NCI-H2196 treated with DMSO at 0.1 percent for 48 hours (cell line): ENCODE measurements around the gene TDRD10.

Experiments used
- DNase-seq: peaks from one replicate; lab custom pipeline; 2025; ENCODE audit not compliant: unreplicated experiment; lab: John Stamatoyannopoulos, UW

The TDRD10 gene, protein sequence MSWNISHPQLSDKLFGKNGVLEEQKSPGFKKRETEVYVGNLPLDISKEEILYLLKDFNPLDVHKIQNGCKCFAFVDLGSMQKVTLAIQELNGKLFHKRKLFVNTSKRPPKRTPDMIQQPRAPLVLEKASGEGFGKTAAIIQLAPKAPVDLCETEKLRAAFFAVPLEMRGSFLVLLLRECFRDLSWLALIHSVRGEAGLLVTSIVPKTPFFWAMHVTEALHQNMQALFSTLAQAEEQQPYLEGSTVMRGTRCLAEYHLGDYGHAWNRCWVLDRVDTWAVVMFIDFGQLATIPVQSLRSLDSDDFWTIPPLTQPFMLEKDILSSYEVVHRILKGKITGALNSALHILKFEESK

DNA sequence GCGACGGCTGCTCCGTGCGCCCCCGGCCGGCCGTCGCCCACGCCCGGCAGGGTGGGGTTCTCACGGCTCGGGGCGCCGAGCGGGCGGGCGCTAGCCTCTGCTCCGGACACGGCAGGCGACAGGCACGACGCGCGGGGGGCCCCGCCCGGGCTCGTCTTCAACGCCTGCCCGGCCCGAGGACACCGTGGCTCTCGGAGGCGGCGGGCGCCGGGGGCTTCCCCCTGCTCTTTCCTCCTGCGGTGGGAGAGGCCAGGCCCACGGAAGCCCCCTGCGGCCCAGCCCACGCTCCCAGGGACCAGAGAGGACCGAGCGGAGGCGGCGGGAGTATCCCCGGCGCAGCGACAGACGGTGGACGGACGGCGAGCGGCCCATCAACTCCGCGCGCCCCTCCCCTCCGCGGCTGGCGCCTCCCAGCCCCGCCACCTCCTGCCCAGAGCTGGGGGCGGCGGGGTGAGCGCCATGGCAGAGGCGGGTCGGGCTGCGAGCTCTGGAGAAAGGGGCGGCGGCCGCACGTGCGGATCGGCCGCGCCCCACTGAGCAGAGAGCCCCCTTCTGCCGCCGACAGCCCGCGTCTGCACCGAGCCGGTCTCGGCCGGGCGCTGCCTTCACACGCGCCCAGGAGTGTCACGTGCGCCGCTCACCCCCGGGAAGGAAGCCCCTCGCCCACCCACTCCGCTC lies at the start of gene TDRD10, which contains the start of gene SHE:
TDRD10 (plus strand) TSS at position 154 of the 678 bp plus-strand sequence. CDS start 4,685 bp downstream, outside the sequence.
SHE (minus strand) TSS at position 347 of the 678 bp plus-strand sequence. CDS start 386 bp downstream, outside the sequence.
- DNase-seq = no peak

DNA sequence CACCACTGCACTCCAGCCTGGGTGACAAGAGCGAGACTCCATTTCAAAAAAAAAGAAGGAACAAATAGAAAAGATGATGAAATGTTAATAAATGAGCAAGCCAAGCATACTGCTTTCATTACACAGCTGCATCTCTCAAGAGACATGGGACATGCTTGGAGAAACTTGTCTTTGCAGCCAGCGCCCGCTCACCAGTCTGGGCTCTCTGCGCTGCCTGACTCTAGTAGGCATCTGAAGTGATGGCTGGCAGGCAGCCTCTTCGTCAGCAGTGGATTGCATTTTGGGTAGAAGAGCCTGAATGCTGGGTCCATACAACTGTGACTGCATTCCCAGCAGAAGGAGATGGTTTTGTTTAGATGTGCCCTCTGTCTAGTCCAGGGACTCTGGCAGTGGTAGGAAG lies 48.9 kb upstream of the TDRD10 start:
- no peak for DNase-seq

DNA sequence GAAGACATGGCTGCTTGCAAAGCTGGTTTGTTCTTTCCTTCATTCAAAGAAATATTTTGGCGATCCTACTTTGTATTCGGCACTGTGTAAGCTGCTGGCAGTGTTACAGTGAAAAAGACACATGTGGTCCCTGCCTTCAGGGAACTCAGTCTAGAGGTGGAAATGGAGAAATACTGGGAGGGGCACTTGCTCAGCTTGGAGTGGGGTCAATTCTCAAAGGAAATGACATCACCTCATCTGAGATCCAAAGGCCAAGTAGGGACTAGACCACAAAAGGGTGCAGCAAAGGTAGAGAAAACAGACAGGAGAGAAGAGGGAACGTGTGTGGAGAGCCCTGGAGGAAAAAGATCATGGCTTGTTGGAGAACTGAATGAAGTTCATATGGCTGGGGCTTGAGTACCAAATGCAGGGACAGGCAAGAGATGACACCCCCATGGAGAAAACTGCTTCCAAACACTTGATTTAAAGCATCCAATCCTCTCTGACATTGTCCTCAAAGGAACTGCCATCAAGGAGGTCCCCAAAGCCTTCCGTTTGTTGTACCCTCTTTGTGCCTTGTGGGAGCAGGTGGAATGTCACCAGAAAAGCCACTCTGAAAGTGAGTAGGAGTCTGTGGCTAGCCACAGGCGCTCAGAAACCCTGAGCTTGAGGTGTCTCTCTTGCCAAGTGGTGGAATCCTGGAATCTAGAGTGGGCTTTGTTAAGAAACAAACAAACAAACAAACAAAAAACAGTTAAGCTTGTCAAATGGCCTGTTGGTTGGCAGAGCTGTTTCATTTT lies 48.3 kb upstream of the TDRD10 start:
- DNase-seq = no peak

DNA sequence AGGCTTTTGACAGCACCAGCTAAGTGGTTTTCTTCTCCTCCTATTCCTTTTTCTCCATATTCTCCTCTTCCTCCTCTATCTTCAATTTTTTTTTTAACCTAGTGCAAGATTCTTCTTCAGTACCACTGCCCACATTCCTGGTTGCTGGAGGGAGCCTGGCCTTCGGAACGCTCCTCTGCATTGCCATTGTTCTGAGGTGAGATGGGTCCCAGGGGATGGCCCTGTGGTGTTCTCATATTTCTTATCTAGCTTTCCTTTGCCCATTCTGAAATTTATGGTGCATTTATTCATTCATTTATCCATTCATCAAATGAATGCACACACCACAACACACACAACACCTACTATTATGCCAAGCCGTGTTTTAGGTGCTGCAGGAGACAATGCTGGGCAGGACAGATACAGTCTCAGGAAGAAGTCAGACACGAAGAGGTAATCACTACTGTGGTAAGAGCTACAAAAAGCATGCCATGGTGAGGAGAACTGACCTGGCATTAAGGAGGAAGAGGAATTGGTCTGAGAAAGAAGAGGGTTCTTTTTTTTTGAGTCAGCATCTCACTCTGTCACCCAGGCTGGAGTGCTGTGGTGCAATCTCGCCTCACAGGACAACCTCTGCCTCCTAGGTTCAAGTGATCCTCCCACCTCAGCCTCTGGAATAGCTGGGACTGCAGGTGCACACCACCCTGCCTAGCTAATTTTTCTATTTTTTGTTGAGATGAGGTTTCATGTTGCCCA lies 47.5 kb upstream of the TDRD10 start:
- DNase-seq = no peak

DNA sequence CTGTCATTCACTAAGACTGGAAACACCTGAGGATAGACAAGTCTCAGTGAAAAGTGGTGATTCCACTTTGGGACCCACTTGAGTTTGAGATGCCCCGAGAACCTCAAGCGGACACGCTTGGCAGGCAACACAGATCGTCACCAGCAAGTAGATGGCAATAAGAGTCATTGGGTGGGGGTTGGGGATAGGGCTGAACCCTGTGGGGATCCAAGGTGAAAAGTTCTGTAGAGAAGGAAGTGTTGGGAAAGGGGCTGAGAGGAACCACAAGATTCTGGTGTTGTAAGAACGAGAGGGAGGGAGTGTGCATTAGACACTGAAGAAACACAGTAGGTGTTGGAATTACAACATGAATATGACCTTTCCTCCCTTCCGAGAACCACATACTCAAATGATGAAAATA lies 45.4 kb upstream of the TDRD10 start:
- no peak for DNase-seq

DNA sequence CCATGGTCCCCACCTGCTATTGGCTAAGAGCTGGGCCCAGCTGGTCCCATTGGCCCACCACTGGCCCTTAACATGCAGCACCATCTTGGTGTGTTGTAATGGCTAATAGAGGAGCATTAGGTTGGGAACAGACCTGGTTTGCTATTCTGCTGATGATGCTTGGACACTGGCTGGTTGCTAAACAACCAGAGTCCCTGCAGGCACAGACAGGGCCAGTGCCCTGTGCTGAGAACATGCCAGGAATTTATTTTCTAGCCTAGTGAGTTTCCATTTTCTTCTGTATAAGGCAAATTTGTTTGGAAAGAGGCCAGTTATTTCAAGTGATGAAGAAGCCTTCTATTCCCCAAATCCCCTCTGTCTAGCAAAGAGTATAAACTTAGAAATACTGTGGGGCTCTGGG lies 42.9 kb upstream of the TDRD10 start:
- DNase-seq = no peak

DNA sequence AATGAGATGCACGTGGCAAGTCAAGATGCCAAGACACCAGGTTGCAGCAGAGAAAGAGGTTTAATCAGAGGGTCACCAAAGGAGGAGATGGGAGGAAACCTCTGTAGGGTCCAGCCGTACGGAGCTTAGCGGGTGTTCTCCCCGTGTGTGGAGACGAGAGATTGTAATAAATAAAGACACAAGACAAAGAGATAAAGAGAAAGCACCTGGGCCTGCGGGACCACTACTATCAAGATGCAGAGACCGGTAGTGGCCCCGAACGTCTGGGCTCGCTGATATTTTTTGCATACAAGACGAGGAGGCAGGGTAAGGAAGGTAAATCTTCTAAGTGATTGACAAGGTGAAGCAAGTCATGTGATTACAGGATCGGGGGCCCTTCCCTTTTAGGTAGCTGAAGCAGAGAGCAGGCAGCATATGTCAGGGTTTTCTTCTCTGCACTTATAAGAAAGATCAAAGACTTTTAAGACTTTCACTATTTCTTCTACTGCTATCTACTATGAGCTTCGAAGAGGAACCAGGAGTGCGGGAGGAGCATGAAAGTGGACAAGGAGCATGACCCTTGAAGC lies 41.2 kb upstream of the TDRD10 start:
- DNase-seq = no peak

DNA sequence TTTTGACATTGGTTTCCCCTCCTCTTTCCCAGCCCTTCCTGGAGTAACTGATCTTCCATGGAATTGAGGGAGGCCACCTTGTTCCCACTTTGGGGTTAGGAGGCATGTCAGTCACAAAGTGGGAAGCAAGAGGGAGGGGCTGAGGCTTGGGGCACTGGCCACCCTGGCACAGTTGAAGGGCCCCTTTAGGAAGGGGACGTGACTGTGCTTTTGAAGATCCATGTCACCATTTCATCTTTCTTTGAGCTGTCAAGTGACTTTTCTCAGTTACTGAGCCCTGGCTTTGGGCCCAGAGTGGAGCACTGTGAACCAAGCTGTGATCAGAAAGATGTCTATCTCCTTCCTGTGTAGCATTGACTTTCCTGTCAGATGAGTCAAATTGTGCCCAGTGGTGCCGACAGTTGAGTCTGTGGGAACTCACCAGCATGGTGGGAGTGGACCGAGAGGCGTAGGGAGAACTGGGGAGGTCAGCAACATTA lies 38.5 kb upstream of the TDRD10 start:
- DNase-seq = no peak

DNA sequence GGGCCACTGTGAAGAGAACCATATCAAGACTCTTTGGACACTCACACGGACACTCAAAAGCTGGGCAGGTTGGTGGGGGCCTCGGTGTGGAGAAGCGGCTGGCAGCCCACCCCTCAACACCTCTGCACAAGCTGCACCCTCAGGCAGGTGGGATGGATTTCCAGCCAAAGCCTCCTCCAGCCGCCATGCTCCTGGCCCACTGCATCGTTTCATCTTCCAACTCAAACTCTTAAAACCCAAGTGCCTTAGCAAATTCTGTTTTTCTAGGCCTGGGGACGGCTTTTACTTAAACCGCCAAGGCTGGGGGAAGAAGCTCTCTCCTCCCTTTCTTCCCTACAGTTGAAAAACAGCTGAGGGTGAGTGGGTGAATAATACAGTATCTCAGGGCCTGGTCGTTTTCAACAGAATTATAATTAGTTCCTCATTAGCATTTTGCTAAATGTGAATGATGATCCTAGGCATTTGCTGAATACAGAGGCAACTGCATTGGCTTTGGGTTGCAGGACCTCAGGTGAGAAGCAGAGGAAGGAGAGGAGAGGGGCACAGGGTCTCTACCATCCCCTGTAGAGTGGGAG lies 36.3 kb upstream of the TDRD10 start:
- DNase-seq = no peak

DNA sequence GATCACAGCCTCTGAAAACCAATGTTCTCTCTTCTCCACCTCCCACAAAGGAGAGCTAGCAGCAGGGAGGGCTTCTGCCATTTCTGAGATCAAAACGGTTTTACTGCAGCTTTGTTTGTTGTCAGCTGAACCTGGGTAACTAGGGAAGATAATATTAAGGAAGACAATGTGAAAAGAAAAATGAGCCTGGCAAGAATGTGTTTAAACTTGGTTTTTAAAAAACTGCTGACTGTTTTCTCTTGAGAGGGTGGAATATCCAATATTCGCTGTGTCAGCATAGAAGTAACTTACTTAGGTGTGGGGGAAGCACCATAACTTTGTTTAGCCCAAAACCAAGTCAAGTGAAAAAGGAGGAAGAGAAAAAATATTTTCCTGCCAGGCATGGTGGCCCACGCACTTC lies 35.8 kb upstream of the TDRD10 start:
- no peak for DNase-seq

DNA sequence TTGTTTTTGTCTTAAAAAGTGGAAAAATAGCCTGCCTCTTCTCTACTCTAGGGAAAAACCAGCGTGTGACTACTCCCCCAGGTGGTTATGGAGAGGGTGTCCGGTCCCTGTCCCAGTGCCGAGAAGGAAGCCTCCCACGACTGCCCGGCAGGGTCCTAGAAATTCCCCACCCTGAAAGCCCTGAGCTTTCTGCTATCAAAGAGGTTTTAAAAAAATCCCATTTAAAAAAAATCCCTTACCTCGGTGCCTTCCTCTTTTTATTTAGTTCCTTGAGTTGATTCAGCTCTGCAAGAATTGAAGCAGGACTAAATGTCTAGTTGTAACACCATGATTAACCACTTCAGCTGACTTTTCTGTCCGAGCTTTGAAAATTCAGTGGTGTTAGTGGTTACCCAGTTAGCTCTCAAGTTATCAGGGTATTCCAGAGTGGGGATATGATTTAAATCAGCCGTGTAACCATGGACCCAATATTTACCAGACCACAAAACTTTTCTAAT lies 35.0 kb upstream of the TDRD10 start:
- DNase-seq = no peak

DNA sequence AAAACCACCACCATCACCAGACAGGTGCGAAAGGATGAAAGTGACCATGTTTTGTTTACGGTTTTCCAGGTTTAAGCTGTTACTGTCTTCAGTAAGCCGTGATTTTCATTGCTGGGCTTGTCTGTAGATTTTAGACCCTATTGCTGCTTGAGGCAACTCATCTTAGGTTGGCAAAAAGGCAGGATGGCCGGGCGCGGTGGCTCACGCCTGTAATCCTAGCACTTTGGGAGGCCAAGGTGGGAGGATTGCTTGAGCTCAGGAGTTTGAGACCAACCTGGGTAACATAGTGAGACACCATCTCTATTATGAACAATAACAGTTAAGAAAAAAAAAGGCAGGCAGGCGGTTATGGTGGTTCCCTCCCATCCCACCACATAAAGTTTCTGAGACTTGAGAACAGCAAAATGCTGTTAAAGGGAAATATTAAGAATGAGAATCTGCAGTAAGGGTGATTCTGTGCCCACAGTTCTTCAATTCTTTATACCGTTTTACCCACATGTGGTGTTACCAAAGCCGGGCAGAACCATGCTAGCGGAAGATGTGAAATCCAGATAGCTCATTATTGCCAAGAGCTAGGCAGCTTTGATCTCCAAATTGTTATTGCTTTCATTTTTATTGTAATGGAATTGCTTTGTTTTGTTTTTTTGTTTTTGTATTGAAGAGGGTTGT lies 34.5 kb upstream of the TDRD10 start:
- no peak for DNase-seq

DNA sequence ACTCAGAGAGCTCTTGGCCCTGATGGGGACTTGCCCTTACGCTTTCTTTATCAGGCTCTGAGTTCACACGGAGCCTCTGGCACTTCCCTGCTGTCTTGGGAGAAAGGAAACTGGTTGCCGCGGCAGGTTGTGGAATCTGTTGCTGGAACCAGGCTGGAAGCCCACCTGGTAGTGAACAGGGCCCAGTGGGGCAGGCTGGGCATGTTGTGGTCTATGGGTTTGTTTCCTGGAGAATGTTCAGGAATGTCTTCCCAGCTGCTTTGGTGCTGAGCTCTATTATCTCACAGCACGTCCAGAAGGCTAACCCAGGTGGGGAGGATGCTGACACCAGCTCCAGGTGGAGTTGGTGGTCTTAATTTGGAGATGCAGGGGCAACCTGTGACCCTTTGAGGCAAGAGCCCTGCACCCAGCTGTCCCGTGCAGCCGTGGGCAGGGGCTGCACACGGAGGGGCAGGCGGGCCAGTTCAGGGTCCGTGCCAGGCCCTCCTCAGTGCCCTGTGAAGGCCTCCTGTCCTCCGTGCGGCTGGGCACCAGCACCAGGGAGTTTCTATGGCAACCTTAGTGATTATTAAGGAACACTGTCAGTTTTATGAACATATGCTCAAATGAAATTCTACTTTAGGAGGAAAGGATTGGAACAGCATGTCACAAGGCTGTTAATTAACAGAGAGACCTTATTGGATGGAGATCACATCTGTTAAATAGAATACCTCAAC lies 33.3 kb upstream of the TDRD10 start:
- DNase-seq = no peak

DNA sequence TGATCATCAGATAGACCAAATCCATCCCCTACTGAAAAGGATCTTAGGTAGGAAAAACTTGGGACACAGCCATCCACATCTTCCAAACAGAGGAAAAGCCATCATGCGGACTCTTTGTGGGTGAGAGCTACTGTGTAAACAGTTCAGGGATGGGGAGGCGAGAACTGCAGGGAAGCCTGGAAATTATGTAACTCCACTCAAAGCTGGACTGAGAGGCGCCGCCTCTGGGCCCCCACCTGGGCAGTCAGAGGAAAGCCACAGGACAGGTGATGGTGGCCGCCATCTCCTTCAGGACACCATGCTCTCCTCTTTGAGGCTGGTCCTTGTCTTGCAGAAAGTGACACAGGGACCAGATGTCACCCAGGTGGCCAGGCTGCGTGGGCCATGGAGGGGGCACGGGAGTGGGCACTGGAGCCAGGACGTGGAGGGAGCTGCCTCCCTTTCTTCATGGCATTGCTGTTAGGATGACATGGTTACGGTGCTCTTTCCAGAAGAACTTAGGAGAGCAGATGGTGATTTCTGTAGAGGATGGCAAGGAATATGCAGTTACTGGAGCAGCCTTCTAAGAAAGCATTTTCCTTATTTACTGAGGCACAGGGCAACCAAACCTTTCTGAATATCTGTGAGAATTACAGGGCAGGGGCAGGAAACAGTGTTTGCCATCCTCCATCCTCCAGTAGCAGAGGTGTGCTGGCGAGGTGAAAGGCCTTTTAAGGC lies 32.0 kb upstream of the TDRD10 start:
- DNase-seq = no peak

DNA sequence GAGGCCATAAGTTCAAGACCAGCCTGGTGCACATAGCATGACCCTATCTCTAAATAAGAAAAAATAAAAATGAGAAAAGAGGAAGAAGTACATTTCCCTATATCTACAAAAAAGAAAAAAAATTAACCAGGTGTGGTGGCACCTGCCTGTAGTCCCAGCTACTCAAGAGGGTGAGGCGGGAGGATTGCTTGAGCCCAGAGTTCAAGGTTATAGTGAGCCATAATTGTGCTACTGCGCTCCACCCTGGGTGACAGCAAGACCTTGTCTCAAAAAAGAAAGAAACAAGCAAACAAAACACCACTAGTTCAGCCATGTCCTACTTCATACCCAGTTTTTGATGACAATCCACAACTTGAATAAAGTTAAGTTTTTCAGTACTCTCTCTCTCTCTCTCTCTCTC lies 30.7 kb upstream of the TDRD10 start:
- DNase-seq = no peak

DNA sequence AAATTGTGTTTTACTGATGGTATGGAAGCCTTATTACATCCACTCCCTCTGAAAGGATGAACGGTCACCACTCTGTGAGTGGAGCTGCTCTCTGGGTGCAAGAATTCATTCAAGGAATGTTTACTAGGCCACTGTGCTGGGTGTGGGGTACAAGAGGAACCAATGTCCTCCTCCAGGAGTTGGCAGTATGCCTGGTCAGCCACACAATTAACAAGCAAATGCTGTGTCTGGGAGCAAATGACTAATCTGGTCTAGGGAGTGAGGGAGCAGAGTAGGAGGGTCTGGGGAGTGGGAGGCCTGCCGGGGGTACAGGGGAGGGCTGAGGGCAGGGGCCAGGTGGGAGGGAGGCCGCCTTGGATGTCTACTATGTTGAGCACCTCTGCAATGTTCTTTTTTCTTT lies 27.2 kb upstream of the TDRD10 start:
- no peak for DNase-seq

DNA sequence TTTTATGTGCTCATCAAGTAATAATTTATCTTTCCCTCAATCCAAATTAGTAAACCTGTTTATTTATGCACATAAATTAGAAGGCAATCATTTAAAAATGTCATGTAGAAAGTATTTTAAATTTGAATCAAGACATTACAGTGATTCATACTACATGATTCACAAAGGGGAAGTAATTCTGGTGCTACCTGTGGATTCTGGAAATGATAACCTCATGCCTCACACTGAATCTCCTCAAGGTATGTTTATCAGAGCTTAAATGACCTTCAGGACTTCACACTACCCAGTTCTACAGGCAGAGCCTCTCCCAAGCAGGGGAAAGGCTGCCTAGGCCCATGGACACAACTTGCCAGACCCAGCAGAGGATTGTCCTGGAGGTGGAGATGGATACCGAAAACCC lies 25.2 kb upstream of the TDRD10 start:
- DNase-seq = no peak

DNA sequence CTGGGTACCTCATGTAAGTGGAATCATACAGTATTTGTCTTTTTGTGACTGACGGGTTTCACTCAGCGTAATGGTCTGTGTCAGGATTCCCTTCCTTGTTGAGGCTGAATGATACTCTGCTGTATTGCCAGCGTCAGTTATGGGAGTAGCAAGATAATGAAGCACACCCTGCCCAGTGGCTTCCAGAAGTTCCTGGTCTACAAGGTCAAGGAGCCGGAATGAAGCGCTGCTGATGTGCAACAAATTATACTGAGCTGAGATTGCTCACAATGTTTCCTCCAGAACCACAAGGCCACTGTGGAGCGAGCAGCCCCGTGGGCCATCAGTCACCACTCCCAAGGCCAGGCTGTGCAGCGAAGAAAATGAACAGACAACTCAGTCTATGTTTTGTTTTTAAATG lies 24.0 kb upstream of the TDRD10 start:
- DNase-seq = no peak
